Neural cell (in vitro differentiated cells): ENCODE measurements around the gene TMEM266. TPM values are rescaled to one million over a fixed set of nuclear protein-coding genes. Genes with fewer than 3 reads are reported as not detected.

Experiments
- H2AFZ ChIP-seq: fragments of 200-600, 300-800 bp; sonication (generic), shearing (Covaris generic); 2 replicates; pipeline ENCODE4 v1.6.0; 2014; ENCODE audit warnings: low read depth, mild to moderate bottlenecking, antibody characterized with exemption, low read length, moderate library complexity
- H3F3A ChIP-seq: fragments of 200-600 bp; shearing (Covaris generic); 2 replicates; pipeline ENCODE4 v1.6.1; 2016; ENCODE audit warnings: mild to moderate bottlenecking, moderate library complexity, mixed read lengths, antibody characterized with exemption, low read length; ENCODE audit not compliant: insufficient read depth, poor library complexity, severe bottlenecking
- H3K27ac ChIP-seq: fragments of 200-600, 300-800 bp; sonication (generic), shearing (Covaris generic); 2 replicates; pipeline ENCODE4 v1.5.1; 2014; ENCODE audit warnings: mild to moderate bottlenecking, low read length, moderate library complexity
- H3K27me3 ChIP-seq: fragments of 300-800, 200-600 bp; sonication (generic), shearing (Covaris generic); 2 replicates; pipeline ENCODE4 v1.6.0; 2014; ENCODE audit warnings: mild to moderate bottlenecking, low read depth, low read length, moderate library complexity; ENCODE audit not compliant: insufficient read depth
- H3K36me3 ChIP-seq: fragments of 300-800, 200-600 bp; sonication (generic), shearing (Covaris generic); 2 replicates; pipeline ENCODE4 v1.5.1; 2014; ENCODE audit warnings: mild to moderate bottlenecking, antibody characterized with exemption, low read length, moderate library complexity; ENCODE audit not compliant: insufficient read depth
- H3K4me2 ChIP-seq: fragments of 300-800, 200-600 bp; sonication (generic), shearing (Covaris generic); 2 replicates; pipeline ENCODE4 v1.6.0; 2014; ENCODE audit warnings: mild to moderate bottlenecking, low read length
- H3K4me3 ChIP-seq: fragments of 300-800, 200-600 bp; sonication (generic), shearing (Covaris generic); 2 replicates; pipeline ENCODE4 v1.5.1; 2014; ENCODE audit warnings: mild to moderate bottlenecking, low read length, moderate library complexity
- H3K79me2 ChIP-seq: fragments of 200-600 bp; shearing (Covaris generic); replicated peaks from 2 replicates; pipeline ENCODE4 v1.6.0; 2014; ENCODE audit warnings: mild to moderate bottlenecking, low read length, moderate library complexity; ENCODE audit not compliant: insufficient read depth
- H3K9ac ChIP-seq: fragments of 300-800, 200-600 bp; sonication (generic), shearing (Covaris generic); 2 replicates; pipeline ENCODE4 v1.6.1; 2016; ENCODE audit warnings: mild to moderate bottlenecking, low read length, mixed read lengths
- H3K9me2 ChIP-seq: fragments of 200-600 bp; shearing (Covaris generic); 2 replicates; pipeline ENCODE4 v1.6.1; 2016; ENCODE audit warnings: mild to moderate bottlenecking, low read length, mixed read lengths; ENCODE audit not compliant: insufficient read depth
- H3K9me3 ChIP-seq: fragments of 200-600, 300-800 bp; sonication (generic), shearing (Covaris generic); 2 replicates; pipeline ENCODE4 v1.6.1; 2016; ENCODE audit warnings: mild to moderate bottlenecking, mixed run types, low read length, moderate library complexity, mixed read lengths
- H4K20me1 ChIP-seq: fragments of 200-600 bp; shearing (Covaris generic); 2 replicates; pipeline ENCODE4 v1.6.1; 2016; ENCODE audit warnings: mild to moderate bottlenecking, mixed run types; ENCODE audit not compliant: insufficient read depth
- EP300 ChIP-seq: fragments of 450-650 bp; conservative IDR thresholded peaks from 2 replicates; pipeline ENCODE4 v1.6.1; 2014; ENCODE audit warnings: antibody characterized with exemption, mild to moderate bottlenecking, moderate library complexity; ENCODE audit not compliant: poor library complexity, severe bottlenecking
- EZH2 ChIP-seq: fragments of 200-600, 300-800 bp; shearing (Covaris generic), sonication (generic); IDR thresholded peaks from 2 replicates; pipeline ENCODE4 v1.6.1; 2014; ENCODE audit warnings: antibody characterized with exemption, low read length, borderline replicate concordance, mild to moderate bottlenecking; ENCODE audit not compliant: insufficient read depth, poor library complexity, severe bottlenecking
- MXI1 ChIP-seq: fragments of 450-650 bp; conservative IDR thresholded peaks from 2 replicates; pipeline ENCODE4 v1.6.1; 2014; ENCODE audit warnings: antibody characterized with exemption, mild to moderate bottlenecking; ENCODE audit not compliant: poor library complexity, severe bottlenecking
- POLR2AphosphoS5 ChIP-seq: IDR thresholded peaks from 2 replicates; pipeline ENCODE4 v1.6.1; 2012
- RAD21 ChIP-seq: fragments of 450-650 bp; conservative IDR thresholded peaks from 2 replicates; pipeline ENCODE4 v1.6.1; 2014; ENCODE audit warnings: antibody characterized with exemption, mild to moderate bottlenecking, moderate library complexity
- SMC3 ChIP-seq: fragments of 450-650 bp; conservative IDR thresholded peaks from 2 replicates; pipeline ENCODE4 v1.6.1; 2014; ENCODE audit warnings: antibody characterized with exemption, mild to moderate bottlenecking, moderate library complexity; ENCODE audit not compliant: poor library complexity
- TAF1 ChIP-seq: IDR thresholded peaks from 2 replicates; pipeline ENCODE4 v1.6.1; 2012; ENCODE audit warnings: low read depth
- polyA plus RNA-seq: library from polyadenylated mRNA; depleted of rRNA; stranded (reverse); fragments of >200 nt; gene quantifications from 2 replicates; pipeline ENCODE4 v1.2.3, GENCODE V29; 2014
- TF ChIP-seq, protein P1 (sequence below): fragments of 450-650 bp; IDR thresholded peaks from 2 replicates; pipeline ENCODE4 v1.5.1; 2014; ENCODE audit warnings: antibody characterized with exemption, mild to moderate bottlenecking, moderate library complexity; ENCODE audit not compliant: poor library complexity, severe bottlenecking
- TF ChIP-seq, protein P2 (sequence below): IDR thresholded peaks from 2 replicates; pipeline ENCODE4 v1.6.1; 2012; ENCODE audit warnings: borderline replicate concordance

The TMEM266 gene
- polyA plus RNA-seq, 1 donor from 2014 or later = 17.6 TPM

DNA sequence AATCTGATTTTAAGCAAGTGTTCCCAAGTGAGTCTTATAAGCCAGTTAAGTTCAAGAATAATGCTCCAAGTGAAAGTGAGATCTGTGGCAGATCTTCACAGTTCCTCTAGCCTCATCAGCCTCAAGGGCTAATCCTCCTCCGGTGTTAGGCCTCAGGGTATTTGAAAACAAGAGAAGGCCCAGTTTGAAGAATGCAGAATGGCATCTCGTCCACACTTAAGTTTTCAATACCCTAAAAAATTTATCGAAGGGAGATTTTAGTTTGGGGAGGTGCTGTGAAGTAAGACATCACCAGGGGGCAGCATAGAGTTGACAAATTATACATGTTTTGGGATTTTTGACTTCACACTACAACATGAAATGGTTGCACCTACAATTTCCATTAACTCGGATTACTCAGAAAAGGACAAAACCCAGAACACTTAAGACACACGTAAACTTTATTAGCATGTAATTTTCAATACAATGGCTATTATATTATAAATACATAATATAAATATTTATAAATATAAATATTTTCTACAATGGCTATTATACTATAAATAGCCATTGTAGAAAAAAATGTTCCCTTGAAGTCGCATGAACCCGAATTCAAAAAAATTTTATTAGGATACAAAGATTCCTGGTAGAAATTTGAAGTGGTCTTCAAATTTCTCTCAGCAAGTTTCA, 2.3 kb upstream of the TMEM266 start:
- no peak overlapping the region for H3K4me2 ChIP-seq
- H3K79me2 ChIP-seq = no peaks in the 10 kb centered on the region
- H2AFZ ChIP-seq = no peak overlapping the region
- no peak overlapping the region for H3K4me3 ChIP-seq
- no peak overlapping the region for H3K9ac ChIP-seq
- H3K36me3 ChIP-seq = no peaks in the 10 kb centered on the region
- no peak overlapping the region for H3K27ac ChIP-seq
- no peaks in the 10 kb centered on the region for H3K27me3 ChIP-seq
- H3K9me3 ChIP-seq = no peaks in the 10 kb centered on the region
- TF ChIP-seq SMC3 (peak; percentile 77), MXI1 (no peak), RAD21 (peak; percentile 65), EP300 (no peak), TAF1 (no peak), EZH2 (no peak), POLR2AphosphoS5 (no peak)
- TF ChIP-seq, protein P1, sequence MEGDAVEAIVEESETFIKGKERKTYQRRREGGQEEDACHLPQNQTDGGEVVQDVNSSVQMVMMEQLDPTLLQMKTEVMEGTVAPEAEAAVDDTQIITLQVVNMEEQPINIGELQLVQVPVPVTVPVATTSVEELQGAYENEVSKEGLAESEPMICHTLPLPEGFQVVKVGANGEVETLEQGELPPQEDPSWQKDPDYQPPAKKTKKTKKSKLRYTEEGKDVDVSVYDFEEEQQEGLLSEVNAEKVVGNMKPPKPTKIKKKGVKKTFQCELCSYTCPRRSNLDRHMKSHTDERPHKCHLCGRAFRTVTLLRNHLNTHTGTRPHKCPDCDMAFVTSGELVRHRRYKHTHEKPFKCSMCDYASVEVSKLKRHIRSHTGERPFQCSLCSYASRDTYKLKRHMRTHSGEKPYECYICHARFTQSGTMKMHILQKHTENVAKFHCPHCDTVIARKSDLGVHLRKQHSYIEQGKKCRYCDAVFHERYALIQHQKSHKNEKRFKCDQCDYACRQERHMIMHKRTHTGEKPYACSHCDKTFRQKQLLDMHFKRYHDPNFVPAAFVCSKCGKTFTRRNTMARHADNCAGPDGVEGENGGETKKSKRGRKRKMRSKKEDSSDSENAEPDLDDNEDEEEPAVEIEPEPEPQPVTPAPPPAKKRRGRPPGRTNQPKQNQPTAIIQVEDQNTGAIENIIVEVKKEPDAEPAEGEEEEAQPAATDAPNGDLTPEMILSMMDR = peak; percentile 74
- TF ChIP-seq, protein P2, sequence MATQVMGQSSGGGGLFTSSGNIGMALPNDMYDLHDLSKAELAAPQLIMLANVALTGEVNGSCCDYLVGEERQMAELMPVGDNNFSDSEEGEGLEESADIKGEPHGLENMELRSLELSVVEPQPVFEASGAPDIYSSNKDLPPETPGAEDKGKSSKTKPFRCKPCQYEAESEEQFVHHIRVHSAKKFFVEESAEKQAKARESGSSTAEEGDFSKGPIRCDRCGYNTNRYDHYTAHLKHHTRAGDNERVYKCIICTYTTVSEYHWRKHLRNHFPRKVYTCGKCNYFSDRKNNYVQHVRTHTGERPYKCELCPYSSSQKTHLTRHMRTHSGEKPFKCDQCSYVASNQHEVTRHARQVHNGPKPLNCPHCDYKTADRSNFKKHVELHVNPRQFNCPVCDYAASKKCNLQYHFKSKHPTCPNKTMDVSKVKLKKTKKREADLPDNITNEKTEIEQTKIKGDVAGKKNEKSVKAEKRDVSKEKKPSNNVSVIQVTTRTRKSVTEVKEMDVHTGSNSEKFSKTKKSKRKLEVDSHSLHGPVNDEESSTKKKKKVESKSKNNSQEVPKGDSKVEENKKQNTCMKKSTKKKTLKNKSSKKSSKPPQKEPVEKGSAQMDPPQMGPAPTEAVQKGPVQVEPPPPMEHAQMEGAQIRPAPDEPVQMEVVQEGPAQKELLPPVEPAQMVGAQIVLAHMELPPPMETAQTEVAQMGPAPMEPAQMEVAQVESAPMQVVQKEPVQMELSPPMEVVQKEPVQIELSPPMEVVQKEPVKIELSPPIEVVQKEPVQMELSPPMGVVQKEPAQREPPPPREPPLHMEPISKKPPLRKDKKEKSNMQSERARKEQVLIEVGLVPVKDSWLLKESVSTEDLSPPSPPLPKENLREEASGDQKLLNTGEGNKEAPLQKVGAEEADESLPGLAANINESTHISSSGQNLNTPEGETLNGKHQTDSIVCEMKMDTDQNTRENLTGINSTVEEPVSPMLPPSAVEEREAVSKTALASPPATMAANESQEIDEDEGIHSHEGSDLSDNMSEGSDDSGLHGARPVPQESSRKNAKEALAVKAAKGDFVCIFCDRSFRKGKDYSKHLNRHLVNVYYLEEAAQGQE = no peak
- H3K9me2 ChIP-seq = no peaks in the 10 kb centered on the region
- peaks cover 5% of the 10 kb centered on the region for H3F3A ChIP-seq
- H4K20me1 ChIP-seq = no peaks in the 10 kb centered on the region

DNA sequence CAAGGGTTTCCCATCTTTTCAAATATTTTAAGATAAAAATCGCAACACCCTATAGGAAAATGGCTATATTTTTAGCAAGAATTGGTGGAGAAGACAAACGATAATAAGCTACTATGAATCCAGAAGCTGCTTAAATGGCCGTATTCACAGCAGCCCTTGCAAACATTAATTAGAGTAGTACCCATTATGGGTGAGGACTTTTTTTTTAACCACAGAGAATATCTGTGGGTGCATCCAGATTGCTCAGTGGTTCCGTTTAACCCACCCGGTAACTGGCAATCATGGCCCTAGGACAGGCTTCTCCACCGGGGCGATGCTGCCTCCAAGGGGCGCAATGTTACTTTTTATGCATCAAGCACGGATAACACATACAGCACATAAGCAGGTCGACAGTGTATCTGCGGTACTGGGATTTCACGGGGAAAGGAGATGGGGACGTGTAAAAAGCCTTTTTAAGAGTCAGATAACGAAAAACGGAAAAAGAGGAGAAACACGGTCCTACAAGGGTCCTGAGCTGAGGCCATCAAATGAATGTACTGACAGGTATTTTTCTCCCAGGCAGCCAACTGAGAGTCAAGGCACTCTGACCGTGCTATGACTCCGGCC, 968 bp upstream of the TMEM266 start:
- peak; percentile 52 for TF ChIP-seq RAD21
- TF ChIP-seq, protein P1 = peak; percentile 63
- TF ChIP-seq EZH2 = no peak
- peak; percentile 56 for TF ChIP-seq SMC3
- no peak for TF ChIP-seq POLR2AphosphoS5
- no peak for TF ChIP-seq MXI1
- Histone ChIP-seq H3K9ac (peak overlapping the region; percentile 64), H4K20me1 (no peaks in the 10 kb centered on the region), H3K36me3 (no peaks in the 10 kb centered on the region), H3F3A (peaks cover 5% of the 10 kb centered on the region), H3K4me3 (peak overlapping the region; percentile 83), H3K9me3 (no peaks in the 10 kb centered on the region), H3K9me2 (no peaks in the 10 kb centered on the region), H3K79me2 (no peaks in the 10 kb centered on the region), H3K4me2 (peak overlapping the region; percentile 88), H3K27ac (no peak overlapping the region), H2AFZ (no peak overlapping the region), H3K27me3 (no peaks in the 10 kb centered on the region)
